Smooth muscle cell of the brain vasculature (primary cell): ENCODE data around the gene RGS17.
"Not testable (repeated sequence)": the region's sequence is repeated elsewhere in the genome, so short reads cannot be mapped to it uniquely, and the experiment has no call there.

Experiments used
- DNase-seq: peaks from one replicate; pipeline ENCODE4 v3.0.0-alpha.2; 2012; ENCODE audit warnings: low read depth, low spot score

RGS17 gene

DNA sequence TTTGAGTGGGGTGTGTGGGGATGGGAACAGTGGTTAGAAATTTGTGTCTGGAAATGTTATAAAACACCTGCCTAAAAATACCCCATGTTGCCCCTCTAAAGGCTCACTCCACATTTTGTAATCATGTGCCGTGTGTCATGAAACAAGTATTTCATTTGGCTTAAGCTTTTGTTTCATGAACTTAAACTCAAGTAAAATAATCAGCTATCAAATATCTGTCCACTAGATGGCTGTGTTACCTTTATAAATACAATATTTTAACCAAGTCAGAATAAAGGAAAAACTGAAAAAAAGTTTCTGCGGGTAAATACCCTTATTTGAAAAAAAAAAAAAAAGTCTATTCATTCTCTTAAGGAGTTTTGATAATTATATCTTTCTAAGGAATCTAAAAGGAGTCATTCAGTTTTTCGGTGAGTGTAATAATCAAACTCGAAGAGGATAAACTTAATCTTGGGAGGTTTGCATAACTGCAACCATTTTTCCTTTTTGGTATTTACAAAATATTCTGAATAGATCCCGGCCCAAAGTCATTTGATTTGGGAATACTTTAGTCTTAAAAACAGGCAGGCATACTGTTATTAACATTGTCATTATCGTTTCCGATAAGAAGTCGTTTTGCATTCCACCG lies 98.7 kb downstream of the RGS17 start:
- DNase-seq = no peak

DNA sequence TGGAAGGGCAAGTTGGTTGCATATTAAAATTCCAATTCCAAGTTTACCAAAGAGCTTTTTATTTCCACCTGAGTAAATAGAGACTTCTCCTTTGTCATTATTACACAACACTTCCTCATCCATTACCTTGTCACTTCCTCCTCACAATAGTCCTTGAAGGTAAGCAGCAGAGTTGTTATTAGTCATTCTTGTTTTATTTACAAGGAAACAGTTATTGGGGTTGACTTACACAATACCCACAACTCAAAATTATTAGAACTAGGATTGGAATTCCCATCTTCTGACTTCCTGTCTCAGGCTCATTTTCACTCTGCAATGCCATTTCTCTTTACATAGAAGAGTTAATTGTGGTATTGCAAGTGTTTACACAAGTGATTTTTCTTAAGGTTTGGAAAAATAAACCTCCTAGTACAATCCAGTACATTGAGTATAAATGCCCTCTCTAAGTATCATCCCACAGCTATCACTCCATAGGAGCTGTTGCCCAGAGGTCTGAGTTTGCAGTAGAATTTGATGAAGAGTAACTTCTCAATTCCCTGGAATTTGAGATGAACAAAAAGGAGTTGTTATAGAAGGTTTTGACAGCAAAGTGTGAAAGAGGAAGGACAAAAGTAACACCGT lies 99.6 kb downstream of the RGS17 start:
- DNase-seq = no peak

DNA sequence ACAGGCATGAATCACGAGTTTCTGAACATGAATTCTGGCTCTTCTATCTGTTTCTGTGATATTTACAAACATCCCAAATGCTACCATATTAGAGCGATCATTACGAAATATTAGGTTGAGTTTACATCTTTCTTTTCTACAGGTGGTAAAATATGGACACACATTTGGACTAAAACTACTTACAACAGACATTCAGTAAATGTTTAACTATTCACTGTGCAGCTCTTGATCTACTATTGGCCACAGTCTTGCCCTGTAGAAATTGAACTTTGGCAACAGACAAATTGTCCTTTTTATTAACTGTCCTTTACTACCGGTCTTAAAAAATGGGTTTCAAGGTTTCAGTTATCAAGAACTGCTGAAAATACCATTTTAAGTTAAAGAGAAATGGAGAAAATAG lies 102.1 kb downstream of the RGS17 start:
- DNase-seq = no peak

DNA sequence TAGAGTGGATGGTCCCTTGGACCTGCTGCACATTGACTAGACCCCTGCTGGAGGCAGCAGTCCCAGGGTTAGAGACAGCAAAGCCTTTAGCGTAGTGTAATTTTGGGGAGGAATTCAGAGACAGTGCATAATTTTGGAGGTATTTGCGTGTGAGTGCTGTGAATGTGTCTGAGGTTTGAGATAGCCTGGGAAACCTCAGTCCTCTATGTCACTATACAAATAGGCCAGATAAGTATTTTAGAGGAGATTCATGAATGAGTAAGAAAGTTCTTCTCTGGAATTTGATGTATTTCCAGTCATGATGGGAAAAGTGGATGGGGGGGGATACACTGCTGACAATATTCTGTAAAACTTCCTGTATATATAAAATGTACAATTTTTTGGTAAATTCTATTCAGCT lies 102.8 kb downstream of the RGS17 start:
- no peak for DNase-seq

DNA sequence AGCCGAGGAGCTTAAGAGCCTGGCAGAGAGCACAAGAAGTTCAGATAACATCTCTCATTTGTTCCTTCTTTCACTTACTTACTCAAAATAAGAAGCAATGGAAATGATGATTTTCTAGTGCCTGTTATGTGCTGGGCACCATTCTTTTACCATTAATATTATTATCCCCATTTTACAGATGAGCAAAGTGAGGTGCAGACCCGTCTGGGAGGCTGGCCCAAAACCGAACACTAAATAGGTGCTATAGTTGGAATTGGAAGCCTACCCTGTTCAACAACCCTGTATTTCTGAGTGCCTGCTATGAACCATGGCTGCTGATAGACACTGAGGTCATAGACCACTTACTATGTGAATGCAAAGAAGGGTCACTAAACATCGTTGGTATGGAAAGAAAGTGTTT lies 103.6 kb downstream of the RGS17 start:
- DNase-seq = no peak

DNA sequence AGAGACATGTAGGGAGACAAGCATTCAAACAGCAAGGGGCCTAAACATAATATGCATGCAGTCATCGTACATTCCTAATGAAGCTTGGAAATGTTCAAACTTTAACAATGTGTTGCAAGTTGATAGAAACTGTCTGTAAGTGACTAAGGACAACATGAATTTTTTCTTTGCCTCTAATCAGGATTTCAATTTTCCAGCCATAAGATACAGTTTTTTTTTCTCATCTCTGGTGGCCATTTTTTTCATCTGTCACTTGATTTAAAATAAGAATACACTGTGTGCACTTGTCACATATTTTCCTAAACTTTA lies 106.4 kb downstream of the RGS17 start:
- no peak for DNase-seq

DNA sequence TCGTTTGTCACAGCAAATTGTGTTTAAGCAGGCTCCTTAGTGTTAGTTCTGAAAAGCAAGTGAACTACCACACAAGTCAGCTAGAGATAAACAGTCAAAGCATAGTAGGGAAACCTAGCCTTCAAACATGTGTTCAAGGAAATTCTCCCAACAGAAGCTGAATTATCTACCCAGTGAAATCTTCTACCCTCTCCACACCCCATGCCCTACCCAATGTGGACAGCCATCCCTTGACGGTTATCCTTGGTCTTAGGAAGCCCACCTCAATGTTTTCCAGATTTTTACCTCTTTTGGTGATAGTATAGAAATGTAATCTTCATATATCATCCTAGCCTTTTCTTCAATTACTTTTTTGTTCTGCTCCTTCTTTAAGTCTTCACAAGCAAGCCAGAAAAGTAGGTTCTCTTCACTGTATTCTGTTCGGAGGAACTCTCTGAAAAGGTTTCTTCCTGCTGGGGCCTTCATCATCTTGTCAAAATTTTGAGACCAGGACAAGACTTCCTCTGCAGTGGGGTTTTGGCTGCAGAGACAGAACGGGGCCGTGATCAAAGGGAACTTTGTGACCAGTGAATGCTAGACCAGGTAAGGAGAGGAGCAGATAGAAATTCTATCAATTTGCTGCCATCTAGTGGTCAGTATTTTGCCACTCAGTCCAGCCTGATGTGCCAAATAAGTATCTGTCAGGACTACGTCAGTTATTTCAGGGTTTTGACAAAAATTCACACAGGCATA lies 106.9 kb downstream of the RGS17 start:
- DNase-seq = no peak

DNA sequence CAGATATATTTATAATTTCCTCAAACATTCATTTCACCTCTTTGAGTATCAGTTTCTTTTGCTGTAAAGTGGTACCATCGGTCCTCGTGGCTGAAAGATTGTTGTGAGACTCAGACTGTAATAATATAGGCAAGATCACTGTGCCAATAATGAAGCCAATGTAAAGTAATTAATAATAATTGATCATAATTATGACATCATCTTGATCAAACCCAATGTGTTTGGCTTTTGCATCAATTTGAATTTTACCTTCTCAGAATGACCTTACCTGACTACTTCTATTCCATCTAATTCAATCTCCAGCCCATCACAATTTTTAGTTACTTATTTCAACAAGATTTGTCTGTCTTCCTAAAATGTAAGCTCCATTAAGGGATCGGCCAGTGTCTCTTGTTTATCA lies 112.7 kb downstream of the RGS17 start:
- no peak for DNase-seq

DNA sequence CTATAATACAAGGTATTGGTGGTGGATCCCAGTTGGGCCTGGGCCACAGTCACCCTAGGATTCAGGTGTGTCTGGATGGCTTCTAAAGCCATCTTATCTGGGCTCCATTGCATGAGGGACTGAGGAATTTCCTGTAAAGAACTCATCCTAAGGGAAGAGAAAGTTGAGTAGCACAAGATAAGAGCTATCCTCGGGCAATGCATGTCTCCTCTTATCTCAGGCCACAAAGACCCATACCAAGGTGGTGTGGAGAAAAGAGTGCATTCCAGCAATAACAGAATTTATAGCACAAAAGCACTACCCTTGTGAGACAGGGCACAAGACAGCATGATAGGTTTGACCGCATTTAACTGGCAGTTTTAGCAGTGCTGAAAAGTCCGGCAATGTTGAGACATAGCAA lies 114.2 kb downstream of the RGS17 start:
- DNase-seq = no peak

DNA sequence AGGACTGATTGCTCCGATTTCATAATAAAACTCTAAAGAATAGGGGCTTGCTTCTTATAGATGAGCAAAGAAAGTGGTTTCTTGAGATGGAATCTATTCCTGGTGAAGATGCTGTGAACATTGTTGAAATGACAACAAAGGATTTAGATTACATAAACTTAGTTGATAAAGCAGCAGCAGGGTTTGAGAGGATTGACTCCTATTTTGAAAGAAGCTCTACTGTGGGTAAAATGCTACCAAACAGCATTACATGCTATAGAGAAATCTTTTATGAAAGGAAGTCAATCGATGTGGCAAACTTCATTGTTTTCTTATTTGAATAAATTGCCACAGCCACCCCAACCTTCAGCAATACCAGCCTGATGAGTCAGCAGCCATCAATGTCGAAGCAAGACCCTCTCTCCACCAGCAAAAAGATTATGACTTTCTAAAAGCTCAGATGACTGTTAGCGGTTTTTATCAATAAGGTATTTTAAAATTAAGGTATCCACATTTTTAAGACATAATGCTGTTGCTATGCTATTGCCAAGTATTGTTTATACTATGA lies 115.9 kb downstream of the RGS17 start:
- no peak for DNase-seq

DNA sequence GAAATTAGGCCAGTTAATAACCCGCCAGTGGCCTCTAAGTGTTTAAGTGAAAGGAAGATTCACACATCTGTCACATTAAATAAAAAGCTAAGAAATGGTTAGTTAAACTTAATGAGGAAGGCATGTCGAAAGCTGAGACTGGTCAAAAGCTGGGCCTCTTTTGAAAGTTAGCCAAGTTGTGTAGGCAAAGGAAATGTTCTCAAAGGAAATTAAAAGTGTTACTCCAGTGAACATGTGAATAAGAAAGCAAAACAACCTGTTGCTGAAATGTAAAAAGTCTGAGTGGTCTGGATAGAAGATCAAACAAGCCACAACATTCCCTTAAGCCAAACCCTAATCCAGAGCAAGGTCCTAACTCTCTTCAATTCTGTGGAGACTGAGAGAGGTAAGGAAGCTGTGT lies 117.6 kb downstream of the RGS17 start:
- DNase-seq = no peak

DNA sequence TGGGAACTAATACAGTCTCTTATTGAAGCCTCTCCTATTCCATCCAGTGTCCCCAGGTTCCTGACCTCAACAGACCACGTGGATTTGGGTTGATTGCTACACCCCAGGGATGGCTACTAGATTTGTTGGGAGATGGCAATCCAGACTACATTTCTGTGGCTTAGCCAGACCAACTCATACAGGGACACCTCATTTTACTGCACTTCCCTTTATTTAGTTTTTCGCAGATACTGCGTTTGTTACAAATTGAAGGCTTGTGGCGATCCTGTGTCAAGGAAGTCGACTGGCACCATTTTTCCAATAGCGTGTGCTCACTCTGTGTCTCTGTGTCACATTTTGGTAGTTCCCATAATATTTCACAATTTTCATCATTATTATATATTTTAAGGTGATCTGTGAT lies 118.2 kb downstream of the RGS17 start:
- DNase-seq = no peak

DNA sequence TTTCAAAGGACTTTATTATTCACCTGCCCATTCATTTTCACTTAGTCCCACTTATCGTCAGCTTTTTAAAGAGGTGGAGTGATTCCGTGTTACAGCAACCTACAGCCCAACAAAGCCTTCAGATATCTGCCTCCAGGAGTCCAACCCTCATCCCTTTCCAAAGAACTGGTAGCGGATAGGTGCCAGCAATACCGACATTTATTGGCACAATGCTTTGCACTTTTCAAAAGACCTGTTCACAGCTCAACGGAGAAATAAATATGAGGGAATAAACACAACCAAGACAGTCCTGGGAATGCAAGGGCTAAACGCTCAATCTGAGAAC lies 127.8 kb downstream of the RGS17 start:
- DNase-seq = no peak

DNA sequence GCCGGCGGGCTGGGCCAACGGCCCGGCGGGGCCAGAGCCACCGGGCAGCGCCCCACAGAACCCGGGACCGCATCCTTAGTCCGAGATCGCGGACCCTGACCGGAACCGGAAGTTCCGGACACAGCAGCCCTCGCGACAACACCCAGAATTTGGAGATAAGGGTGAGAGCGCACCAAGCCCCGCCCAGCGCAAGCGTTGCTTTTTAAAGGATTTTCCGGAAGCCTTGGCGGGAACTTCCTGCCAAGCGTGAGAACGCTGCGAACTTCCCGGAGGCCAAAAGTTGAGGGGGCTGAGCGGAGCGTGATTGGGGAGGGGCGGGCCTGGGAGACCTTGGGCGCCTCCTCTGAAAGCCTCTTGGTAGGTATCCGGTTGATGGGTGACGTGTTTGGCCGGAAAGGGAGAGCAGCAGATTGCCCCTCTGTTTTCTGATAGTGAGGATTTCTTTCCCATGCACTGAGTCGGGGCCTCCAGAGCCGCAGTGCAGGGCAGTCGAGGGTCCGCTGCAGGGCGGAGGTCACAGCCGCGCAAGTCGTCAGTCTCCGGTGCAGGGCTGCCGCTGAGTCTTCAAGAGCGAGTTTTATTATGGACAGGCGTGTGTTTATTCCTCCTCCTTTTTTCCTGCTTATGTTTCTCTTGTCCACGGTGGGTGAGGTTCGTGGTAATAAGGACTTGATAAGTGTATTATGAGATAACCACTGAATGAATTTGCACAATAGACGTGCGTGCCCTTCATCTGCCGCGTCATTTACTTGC lies 128.3 kb downstream of the RGS17 start, which contains the start of gene MTRF1L:
TSS of gene MTRF1L (minus strand) at position 97 of the 753 bp plus-strand sequence. CDS start at position 73, 24 bp downstream.
- peak; percentile 93 for DNase-seq

DNA sequence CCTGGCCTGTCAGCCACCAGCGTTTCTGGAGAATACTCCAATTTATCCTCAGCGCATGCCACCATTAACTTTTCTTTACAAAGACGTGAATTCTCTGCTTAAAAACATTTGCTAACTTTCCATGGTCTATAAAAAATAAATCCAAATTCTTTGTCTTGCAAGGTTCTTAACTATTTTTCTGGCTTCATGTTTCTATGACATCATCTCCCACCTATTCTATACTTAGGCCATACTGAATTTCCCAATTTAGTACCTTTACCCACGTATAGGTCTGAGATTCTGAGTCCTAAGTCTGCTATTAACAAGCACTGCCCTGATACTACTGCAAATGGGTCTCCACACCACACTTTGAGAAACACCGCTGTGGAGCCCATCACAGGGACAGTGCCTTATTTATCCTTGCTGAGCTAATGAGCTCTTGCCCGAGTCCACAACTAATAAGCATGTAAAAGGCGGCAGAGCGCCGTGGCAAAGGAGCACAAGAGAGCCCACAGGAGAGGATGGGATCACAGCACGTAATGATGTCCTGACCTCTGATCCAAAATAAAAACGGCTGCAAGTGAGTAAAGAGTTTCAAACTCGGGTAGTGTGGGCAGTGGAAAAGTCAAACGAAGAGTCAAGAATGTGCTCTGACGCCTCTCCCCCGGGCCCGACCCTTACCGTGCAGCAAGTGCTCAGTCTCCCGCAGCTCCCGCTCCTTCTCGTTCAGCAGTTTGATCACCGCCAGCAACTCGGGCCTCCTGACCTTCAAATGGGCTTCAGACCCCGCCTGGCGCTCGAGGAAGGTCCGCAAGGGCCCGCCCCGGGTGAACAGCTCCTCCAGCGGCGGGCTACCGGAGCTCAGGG lies 129.1 kb downstream of the RGS17 start:
- no peak for DNase-seq

DNA sequence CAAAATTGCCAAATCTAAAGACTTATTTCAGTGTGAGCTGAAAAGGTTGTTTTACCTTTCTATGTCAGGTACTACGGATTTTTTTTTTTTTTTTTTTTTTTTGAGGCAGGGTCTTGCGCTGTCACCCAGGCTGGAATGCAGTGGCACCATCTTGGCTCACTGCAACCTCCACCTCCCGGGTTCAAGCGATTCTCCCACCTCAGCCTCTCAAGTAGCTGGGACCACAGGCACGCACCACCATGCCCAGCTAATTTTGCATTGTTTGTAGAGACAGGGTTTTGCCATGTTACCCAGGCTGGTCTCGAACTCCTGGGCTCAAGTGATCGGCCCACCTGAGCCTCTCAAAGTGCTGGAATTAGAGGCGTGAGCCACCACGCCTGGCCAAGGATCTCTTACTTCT lies 130.3 kb downstream of the RGS17 start:
- DNase-seq = not testable (repeated sequence)

DNA sequence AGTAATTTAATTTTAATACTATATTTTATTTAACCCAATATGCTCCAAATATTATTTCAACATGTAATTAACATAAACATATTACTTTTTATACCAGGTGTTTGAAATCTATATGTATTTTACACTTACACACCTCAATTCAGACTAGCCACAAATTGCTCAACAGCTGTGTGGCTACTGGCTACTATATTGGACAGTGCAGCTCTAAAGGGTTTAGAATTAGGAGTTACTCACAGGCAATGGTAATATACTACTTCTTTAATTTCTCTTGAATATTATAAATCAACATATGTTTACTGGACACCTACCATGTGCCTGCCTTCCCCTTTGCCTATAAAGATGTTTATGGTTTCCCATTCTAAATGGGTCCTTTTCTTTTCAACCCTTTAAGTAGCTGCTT lies 130.8 kb downstream of the RGS17 start:
- no peak for DNase-seq

DNA sequence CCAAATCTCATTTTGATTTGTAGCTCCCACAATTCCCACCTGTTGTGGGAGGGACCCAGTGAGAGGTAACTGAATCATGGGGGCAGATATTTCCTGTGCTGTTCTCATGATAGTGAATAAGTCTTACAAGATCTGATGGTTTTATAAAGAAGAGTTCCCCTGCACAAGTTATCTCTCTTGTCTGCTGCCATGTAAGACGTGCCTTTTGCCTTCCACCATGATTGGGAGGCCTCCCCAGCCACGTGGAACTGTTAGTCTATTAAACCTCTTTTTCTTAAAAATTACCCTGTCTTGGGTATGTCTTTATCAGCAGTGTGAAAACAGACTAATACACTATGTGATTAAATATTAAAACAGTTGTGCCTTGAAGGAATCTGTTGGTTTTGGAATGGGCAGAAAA lies 131.5 kb downstream of the RGS17 start:
- not testable (repeated sequence) for DNase-seq

DNA sequence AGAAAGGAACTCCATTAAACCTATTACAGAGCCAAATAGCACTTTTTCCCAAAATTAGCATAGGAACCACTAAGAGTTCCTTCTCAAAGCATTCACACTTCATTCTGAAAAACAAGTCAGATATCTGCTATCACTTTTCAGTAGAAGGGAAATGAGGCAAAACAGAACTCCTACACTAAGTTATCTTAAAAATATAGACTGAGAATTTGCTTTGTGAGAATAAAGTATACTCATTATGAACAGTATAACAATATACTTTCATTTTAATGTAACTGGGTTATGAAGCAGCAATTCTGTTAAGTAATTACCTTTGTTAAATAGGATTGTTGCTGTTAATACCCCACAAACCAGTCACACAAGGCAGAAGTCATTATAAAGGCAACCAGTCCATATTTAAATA lies 137.2 kb downstream of the RGS17 start:
- no peak for DNase-seq

DNA sequence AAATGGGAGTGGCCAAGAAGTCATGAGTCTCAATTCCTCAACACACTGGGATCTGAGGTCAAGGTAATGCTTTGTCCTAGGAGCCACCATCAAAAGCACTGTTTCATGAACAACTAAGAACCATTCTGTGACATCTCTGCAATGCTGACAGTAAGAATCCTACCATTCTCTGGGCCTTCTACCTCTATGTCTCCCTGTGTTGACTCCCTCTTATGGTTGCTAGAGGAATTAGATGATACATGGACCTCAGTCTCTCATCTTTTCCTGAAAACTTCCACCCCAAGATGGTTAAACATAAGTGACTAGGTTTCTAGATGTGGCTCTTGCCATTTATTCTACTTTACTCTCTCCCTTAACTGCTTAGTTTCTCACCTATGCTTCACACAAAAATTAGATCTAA lies 137.7 kb downstream of the RGS17 start:
- no peak for DNase-seq

DNA sequence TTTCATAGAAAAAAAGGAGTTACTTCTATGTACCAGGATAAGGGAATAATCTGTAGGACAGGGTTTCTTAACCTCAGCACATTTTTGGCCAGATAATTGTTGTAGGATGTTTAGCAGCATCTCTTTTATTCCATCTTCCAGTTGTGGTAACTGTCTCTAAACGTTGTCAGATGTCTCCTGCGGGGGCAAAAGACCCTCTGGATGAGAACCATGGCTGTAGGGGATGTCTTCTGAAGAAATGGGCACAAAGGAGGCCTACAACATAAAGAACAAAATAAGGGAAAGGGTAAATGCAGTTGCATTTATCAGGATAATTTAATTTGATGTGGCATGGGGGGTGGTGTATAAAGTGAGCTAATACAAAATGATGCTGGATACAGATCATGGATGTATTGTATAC lies 144.1 kb downstream of the RGS17 start:
- no peak for DNase-seq
